ENCODE measurements around the gene CXorf58. TPM values are rescaled to one million over a fixed set of nuclear protein-coding genes. Genes with fewer than 3 reads are reported as not detected.

The CXorf58 gene
- total and polyA plus RNA-seq, 4 donors, result 0.05 to 0.17 TPM; not detected in 2

DNA sequence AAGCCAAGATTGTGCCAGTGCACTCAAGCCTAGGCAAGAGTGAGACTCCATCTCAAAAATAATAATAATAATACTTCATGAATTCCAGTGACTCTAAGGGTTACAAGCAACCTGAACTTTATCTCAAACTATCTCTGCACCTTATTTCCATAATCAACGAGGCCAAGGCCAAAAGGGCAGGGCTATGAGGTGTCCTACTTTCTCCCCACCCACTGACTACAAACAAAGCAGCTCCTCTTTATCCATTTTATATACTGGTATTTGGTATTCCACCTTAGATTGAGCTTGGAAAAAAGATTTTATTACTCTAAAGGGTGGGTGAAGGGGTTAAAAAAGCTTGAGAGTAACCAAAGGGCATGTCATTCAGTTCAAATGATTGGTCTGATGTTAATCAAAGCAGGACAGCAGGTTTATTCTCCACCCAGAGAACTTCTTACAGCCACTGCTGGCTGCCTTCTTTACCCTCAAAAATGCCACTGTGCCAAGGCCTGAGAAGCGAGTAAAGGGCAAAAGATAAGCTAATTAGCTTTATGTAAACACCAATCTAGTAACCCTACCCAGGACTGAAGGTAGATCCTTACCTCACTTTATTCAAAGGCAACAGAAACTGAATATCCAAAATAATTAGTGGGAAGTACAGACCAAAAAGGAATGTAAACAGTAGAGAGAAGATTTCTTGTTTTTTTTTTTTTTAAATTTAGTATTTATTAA is 28.3 kb upstream of the CXorf58 start:
- Histone ChIP-seq H3K36me3 (ENCODE audit: control insufficient read depth in 4 of 4, insufficient read depth in 3 of 4, low read depth in 1 of 4, low read length in 3 of 4) (no peaks in the 10 kb centered on the region), H3K9me3 (ENCODE audit: control insufficient read depth in 4 of 4, low read length in 3 of 4) (no peaks in the 10 kb centered on the region), H3K4me1 (ENCODE audit: control insufficient read depth in 4 of 4, insufficient read depth in 4 of 4, low read length in 3 of 4) (peaks cover 0 to 3% (median 1%) of the 10 kb centered on the region in 4 donors), H3K9ac (ENCODE audit: low read depth in 1 of 2, low read length in 2 of 2) (no peak overlapping the region), H3K27me3 (ENCODE audit: control insufficient read depth in 4 of 4, insufficient read depth in 4 of 4, low read length in 3 of 4) (no peaks in the 10 kb centered on the region), H3K27ac (ENCODE audit: low read depth in 1 of 2, low read length in 2 of 2) (peak overlapping the region in 1 of 2 donors; percentile 33), H3K4me3 (ENCODE audit: low read depth in 1 of 3, low read length in 3 of 3) (no peak overlapping the region)
- 29% methylated on average over 2 of the region's 2 CpGs for WGBS
- TF ChIP-seq GABPA (IDR thresholded peaks at IDR 0.05 in 1 of 2, conservative IDR thresholded peaks at IDR 0.05 in 1 of 2) (no peak), MAX (IDR thresholded peaks at IDR 0.05) (no peak), FOXA1 (IDR thresholded peaks at IDR 0.05) (peak; percentile 50), HNF4G (IDR thresholded peaks at IDR 0.05) (no peak), FOXA2 (IDR thresholded peaks at IDR 0.05) (peak; percentile 73), TAF1 (conservative IDR thresholded peaks at IDR 0.05) (no peak), SP1 (IDR thresholded peaks at IDR 0.05) (peak; percentile 53), EGR1 (IDR thresholded peaks at IDR 0.05; ENCODE audit: low read depth in 2 of 2) (no peak), JUND (IDR thresholded peaks at IDR 0.05) (no peak), NR2F2 (IDR thresholded peaks at IDR 0.05) (no peak), RAD21 (IDR thresholded peaks at IDR 0.05) (no peak), RXRA (IDR thresholded peaks at IDR 0.05) (peak in 1 of 2 donors; percentile 63), HNF4A (conservative IDR thresholded peaks at IDR 0.05) (peak; percentile 44 to 65)
- TF ChIP-seq, protein P1, sequence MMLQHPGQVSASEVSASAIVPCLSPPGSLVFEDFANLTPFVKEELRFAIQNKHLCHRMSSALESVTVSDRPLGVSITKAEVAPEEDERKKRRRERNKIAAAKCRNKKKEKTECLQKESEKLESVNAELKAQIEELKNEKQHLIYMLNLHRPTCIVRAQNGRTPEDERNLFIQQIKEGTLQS (IDR thresholded peaks at IDR 0.05), result no peak
- TF ChIP-seq, protein P2, sequence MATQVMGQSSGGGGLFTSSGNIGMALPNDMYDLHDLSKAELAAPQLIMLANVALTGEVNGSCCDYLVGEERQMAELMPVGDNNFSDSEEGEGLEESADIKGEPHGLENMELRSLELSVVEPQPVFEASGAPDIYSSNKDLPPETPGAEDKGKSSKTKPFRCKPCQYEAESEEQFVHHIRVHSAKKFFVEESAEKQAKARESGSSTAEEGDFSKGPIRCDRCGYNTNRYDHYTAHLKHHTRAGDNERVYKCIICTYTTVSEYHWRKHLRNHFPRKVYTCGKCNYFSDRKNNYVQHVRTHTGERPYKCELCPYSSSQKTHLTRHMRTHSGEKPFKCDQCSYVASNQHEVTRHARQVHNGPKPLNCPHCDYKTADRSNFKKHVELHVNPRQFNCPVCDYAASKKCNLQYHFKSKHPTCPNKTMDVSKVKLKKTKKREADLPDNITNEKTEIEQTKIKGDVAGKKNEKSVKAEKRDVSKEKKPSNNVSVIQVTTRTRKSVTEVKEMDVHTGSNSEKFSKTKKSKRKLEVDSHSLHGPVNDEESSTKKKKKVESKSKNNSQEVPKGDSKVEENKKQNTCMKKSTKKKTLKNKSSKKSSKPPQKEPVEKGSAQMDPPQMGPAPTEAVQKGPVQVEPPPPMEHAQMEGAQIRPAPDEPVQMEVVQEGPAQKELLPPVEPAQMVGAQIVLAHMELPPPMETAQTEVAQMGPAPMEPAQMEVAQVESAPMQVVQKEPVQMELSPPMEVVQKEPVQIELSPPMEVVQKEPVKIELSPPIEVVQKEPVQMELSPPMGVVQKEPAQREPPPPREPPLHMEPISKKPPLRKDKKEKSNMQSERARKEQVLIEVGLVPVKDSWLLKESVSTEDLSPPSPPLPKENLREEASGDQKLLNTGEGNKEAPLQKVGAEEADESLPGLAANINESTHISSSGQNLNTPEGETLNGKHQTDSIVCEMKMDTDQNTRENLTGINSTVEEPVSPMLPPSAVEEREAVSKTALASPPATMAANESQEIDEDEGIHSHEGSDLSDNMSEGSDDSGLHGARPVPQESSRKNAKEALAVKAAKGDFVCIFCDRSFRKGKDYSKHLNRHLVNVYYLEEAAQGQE (IDR thresholded peaks at IDR 0.05), result no peak
- TF ChIP-seq, protein P3, sequence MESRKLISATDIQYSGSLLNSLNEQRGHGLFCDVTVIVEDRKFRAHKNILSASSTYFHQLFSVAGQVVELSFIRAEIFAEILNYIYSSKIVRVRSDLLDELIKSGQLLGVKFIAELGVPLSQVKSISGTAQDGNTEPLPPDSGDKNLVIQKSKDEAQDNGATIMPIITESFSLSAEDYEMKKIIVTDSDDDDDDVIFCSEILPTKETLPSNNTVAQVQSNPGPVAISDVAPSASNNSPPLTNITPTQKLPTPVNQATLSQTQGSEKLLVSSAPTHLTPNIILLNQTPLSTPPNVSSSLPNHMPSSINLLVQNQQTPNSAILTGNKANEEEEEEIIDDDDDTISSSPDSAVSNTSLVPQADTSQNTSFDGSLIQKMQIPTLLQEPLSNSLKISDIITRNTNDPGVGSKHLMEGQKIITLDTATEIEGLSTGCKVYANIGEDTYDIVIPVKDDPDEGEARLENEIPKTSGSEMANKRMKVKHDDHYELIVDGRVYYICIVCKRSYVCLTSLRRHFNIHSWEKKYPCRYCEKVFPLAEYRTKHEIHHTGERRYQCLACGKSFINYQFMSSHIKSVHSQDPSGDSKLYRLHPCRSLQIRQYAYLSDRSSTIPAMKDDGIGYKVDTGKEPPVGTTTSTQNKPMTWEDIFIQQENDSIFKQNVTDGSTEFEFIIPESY (IDR thresholded peaks at IDR 0.05), result no peak
- no peak for DNase-seq (ENCODE audit: low spot score)

GRCh38 chrX:23883737-23884354 is 24.0 kb upstream of the CXorf58 start:
- peaks cover 0 to 8% (median 2%) of the 10 kb centered on the region in 4 donors for H3K4me1 ChIP-seq (ENCODE audit: control insufficient read depth in 4 of 4, insufficient read depth in 4 of 4, low read length in 3 of 4)
- no peak overlapping the region for H3K9ac ChIP-seq (ENCODE audit: low read depth in 1 of 2, low read length in 2 of 2)
- H3K4me3 ChIP-seq (ENCODE audit: low read depth in 1 of 3, low read length in 3 of 3), result no peak overlapping the region
- H3K27ac ChIP-seq (ENCODE audit: low read depth in 1 of 2, low read length in 2 of 2), result no peak overlapping the region
- DNase-seq (ENCODE audit: low spot score), result no peak
- 75% methylated on average over 9 of the region's 9 CpGs for WGBS
- no peaks in the 10 kb centered on the region for H3K9me3 ChIP-seq (ENCODE audit: control insufficient read depth in 4 of 4, low read length in 3 of 4)
- no peaks in the 10 kb centered on the region for H3K27me3 ChIP-seq (ENCODE audit: control insufficient read depth in 4 of 4, insufficient read depth in 4 of 4, low read length in 3 of 4)
- H3K36me3 ChIP-seq (ENCODE audit: control insufficient read depth in 4 of 4, insufficient read depth in 3 of 4, low read depth in 1 of 4, low read length in 3 of 4), result no peaks in the 10 kb centered on the region
- TF ChIP-seq, protein P1 (IDR thresholded peaks at IDR 0.05), result no peak
- no peak for TF ChIP-seq FOXA2 (IDR thresholded peaks at IDR 0.05)
- TF ChIP-seq, protein P2 (IDR thresholded peaks at IDR 0.05), result no peak
- TF ChIP-seq SP1 (IDR thresholded peaks at IDR 0.05), result no peak
- no peak for TF ChIP-seq HNF4A (conservative IDR thresholded peaks at IDR 0.05)
- no peak for TF ChIP-seq CTCF (IDR thresholded peaks at IDR 0.05; ENCODE audit: low read depth, low read length, missing input control)
- TF ChIP-seq TAF1 (conservative IDR thresholded peaks at IDR 0.05), result no peak
- TF ChIP-seq NR2F2 (IDR thresholded peaks at IDR 0.05), result no peak
- TF ChIP-seq MAX (IDR thresholded peaks at IDR 0.05), result no peak
